GM12878 (cell line): ENCODE data around the gene KRTAP10-3. TPM values are rescaled to one million over a fixed set of nuclear protein-coding genes. Genes with fewer than 3 reads are reported as not detected.

ENCODE experiments used
- ATAC-seq: fragments of 200-7000 bp; cut with Tn5 transposase; 3 replicates; pipeline ENCODE4 v1.9.1; 2020; ENCODE audit warnings: mild to moderate bottlenecking, moderate library complexity
- BruUV-seq: library from RNA; stranded (reverse); fragments of 400-500 nt; replicated peaks from 2 replicates; lab custom pipeline; 2021; lab: Mats Ljungman, UMichigan
- CTCF ChIA-PET: fragments of 300-600 bp; sonication (Branson Sonifier 250); formaldehyde crosslinking; extraction: SDS; loops from one replicate; lab custom pipeline; 2021; ENCODE audit warnings: inconsistent platforms; lab: Yijun Ruan, JAX
- POLR2A ChIA-PET: fragments of 350-600 bp; formaldehyde crosslinking; extraction: SDS; loops from one replicate; lab custom pipeline; 2021; ENCODE audit warnings: inconsistent platforms; lab: Charles Lee
- RAD21 ChIA-PET: fragments of 300-600 bp; sonication (Branson Sonifier 250); formaldehyde crosslinking; loops from one replicate; lab custom pipeline; 2023; ENCODE audit warnings: antibody characterized with exemption; ENCODE audit not compliant: unreplicated experiment; lab: Charles Lee
- SMC1A ChIA-PET: fragments of 300-600 bp; sonication (Branson Sonifier 250); formaldehyde crosslinking; loops from one replicate; lab custom pipeline; 2023; ENCODE audit not compliant: unreplicated experiment, uncharacterized antibody; lab: Charles Lee
- DNase-seq: peaks from one replicate; pipeline ENCODE4 v3.0.0-alpha.2; 2011; ENCODE audit warnings: low read depth, low spot score
- FAIRE-seq: peaks from 3 replicates; lab custom pipeline; 2011; peaks lifted over from hg19 to GRCh38; lab: Jason Lieb, UNC
- H2AFZ ChIP-seq: 2 replicates; pipeline ENCODE4 v1.6.0; 2011; ENCODE audit warnings: low read depth, low read length, control low read depth; ENCODE audit not compliant: control insufficient read depth
- H3K27ac ChIP-seq: 2 replicates; pipeline ENCODE4 v1.5.1; 2011; ENCODE audit warnings: control low read depth; ENCODE audit not compliant: control insufficient read depth, insufficient read depth
- H3K27me3 ChIP-seq, 2 experiments: replicated peaks in 1 of 2; 2 replicates each; pipeline versions ENCODE4 v1.6.0 to v1.6.1; 2011; ENCODE audit warnings: low read length in 1 of 2; ENCODE audit not compliant: control insufficient read depth in 2 of 2, insufficient read depth in 2 of 2
- H3K36me3 ChIP-seq, 2 experiments: 2 replicates each; pipeline ENCODE4 v1.5.1; 2011; ENCODE audit warnings: low read length in 1 of 2; ENCODE audit not compliant: control insufficient read depth in 2 of 2, insufficient read depth in 2 of 2
- H3K4me1 ChIP-seq: 2 replicates; pipeline ENCODE4 v1.6.1; 2011; ENCODE audit warnings: mild to moderate bottlenecking, low read length, moderate library complexity, mixed read lengths; ENCODE audit not compliant: control insufficient read depth, insufficient read depth
- H3K4me2 ChIP-seq: 2 replicates; pipeline ENCODE4 v1.6.0; 2011; ENCODE audit warnings: control low read depth; ENCODE audit not compliant: control insufficient read depth, insufficient read depth
- H3K4me3 ChIP-seq: fragments of 200-600 bp; sonication (generic); 2 replicates; pipeline ENCODE4 v1.5.1; 2016
- H3K79me2 ChIP-seq: 2 replicates; pipeline ENCODE4 v1.6.0; 2011; ENCODE audit warnings: low read length; ENCODE audit not compliant: control insufficient read depth, insufficient read depth
- H3K9ac ChIP-seq: 2 replicates; pipeline ENCODE4 v1.8.0; 2011; ENCODE audit warnings: low read length, control low read depth, mixed read lengths; ENCODE audit not compliant: control insufficient read depth, insufficient read depth
- H3K9me3 ChIP-seq: replicated peaks from 3 replicates; pipeline ENCODE4 v1.5.1; 2011; ENCODE audit warnings: mild to moderate bottlenecking, low read length; ENCODE audit not compliant: control insufficient read depth, insufficient read depth
- H4K20me1 ChIP-seq: 2 replicates; pipeline ENCODE4 v1.6.0; 2011; ENCODE audit not compliant: control insufficient read depth, insufficient read depth
- CBX3 ChIP-seq: fragments of 200-600 bp; sonication (generic); IDR thresholded peaks from 2 replicates; pipeline ENCODE4 v1.6.1; 2016; ENCODE audit warnings: low read depth, borderline replicate concordance
- EP300 ChIP-seq, 2 experiments: fragments of 150-350 bp in 1 of 2; IDR thresholded peaks; 2 replicates each; pipeline ENCODE4 v1.6.1; 2011 to 2012; ENCODE audit warnings: low read depth in 2 of 2, low read length in 2 of 2, borderline replicate concordance in 1 of 2, improper control_type of control experiment in 1 of 2, inconsistent platforms in 1 of 2; ENCODE audit not compliant: control insufficient read depth in 1 of 2
- POLR2AphosphoS5 ChIP-seq: IDR thresholded peaks from 2 replicates; pipeline ENCODE4 v1.6.1; 2011; ENCODE audit warnings: mild to moderate bottlenecking, low read length, inconsistent platforms
- SREBF2 ChIP-seq: IDR thresholded peaks from 2 replicates; pipeline ENCODE4 v1.6.1; 2012; ENCODE audit warnings: mild to moderate bottlenecking, low read length
- WGBS: methylation state at CpG from one replicate; pipeline ENCODE4 v1.1.6; 2016; ENCODE audit warnings: low lambda C conversion rate; ENCODE audit not compliant: insufficient replicate concordance, insufficient coverage; ENCODE audit errors: missing lambda C conversion rate; 5-methylcytosine and 5-hydroxymethylcytosine counted together
- in situ Hi-C: fragments of 300-500 bp; cut with MboI; formaldehyde crosslinking; loops from 9 replicates; pipeline ENCODE4 v1.14.3; 2018; ENCODE audit warnings: mixed read lengths
- intact Hi-C: fragments of 100-400 bp; cut with micrococcal nuclease; formaldehyde crosslinking; loops from one replicate; pipeline ENCODE4 v1.14.2; 2022; ENCODE audit not compliant: unreplicated experiment
- polyA plus RNA-seq, 11 experiments: library from polyadenylated mRNA; depleted of rRNA in 4 of 11; unstranded in 6 of 11; stranded (reverse) in 5 of 11; fragments of >200 nt; fragmentation: Nextera tagmentation in 4 of 11; fragmentation: Illumina TruSeq in 1 of 11; extraction: Ambion mirVana in 4 of 11; extraction: Trizol in 1 of 11; gene quantifications; 1 replicate in 1 of 11; 2 replicates in 10 of 11; pipeline versions ENCODE4 v1.2.1 to v1.2.3, GENCODE V29; 2011 to 2016; ENCODE audit warnings: inconsistent platforms in 2 of 11, missing spikeins in 2 of 11, low read depth in 1 of 11
- total RNA-seq, 4 experiments: library from RNA; depleted of rRNA in 3 of 4; stranded (reverse); fragments of >200 nt in 3 of 4; fragmentation: Illumina TruSeq in 1 of 4; extraction: Trizol in 1 of 4; gene quantifications; 2 replicates each; pipeline versions ENCODE4 v1.2.1 to v1.2.3, GENCODE V29; 2013 to 2021

Gene KRTAP10-3
- total and polyA plus RNA-seq, 10 of the 15 experiments (the other 5 are each of a cell fraction or from before 2014, with no cell fraction given), result not detected

- DNase-seq (no peak), ATAC-seq (no peak), FAIRE-seq (no peak)
- SMC1A ChIA-PET, result no interaction called here
- RAD21 ChIA-PET, result no interaction called here
- POLR2A ChIA-PET, result no interaction called here
- Histone ChIP-seq H3K79me2 (no peaks in the 10 kb centered on the region), H3K36me3 (no peaks in the 10 kb centered on the region), H3K27ac (no peak overlapping the region), H3K4me1 (no peaks in the 10 kb centered on the region), H3K27me3 (no peaks in the 10 kb centered on the region), H3K4me2 (no peak overlapping the region), H3K9ac (no peak overlapping the region), H2AFZ (no peak overlapping the region), H3K9me3 (no peaks in the 10 kb centered on the region), H4K20me1 (no peaks in the 10 kb centered on the region), H3K4me3 (no peak overlapping the region)
- BruUV-seq, result no TSS peak
- TF ChIP-seq CBX3 (no peak), SREBF2 (no peak)
- in situ Hi-C loops, result no loop called here
- WGBS, result 34% methylated on average over 10 of the region's 10 CpGs
- CTCF ChIA-PET, result no interaction called here
- intact Hi-C loops, result no loop called here
Observed at GRCh38 chr21:44590311-44590721, 31.7 kb upstream of the KRTAP10-3 start.

GRCh38 chr21:44589586-44590305 is 31.2 kb upstream of the KRTAP10-3 start:
- ATAC-seq, result no peak
- CTCF ChIA-PET, result no interaction called here

More at GRCh38 chr21:44589586-44590305, 31.2 kb upstream of the KRTAP10-3 start:
- no peak for TF ChIP-seq POLR2AphosphoS5
- TF ChIP-seq EP300 (IDR thresholded peaks at IDR 0.05; ENCODE audit: borderline replicate concordance in 1 of 2, control insufficient read depth in 1 of 2, low read depth in 2 of 2, low read length in 2 of 2), result no peak
- TF ChIP-seq, all 136 proteins: peak for 0
- BruUV-seq, result no TSS peak
- DNase-seq (no peak), FAIRE-seq (no peak)
- Histone ChIP-seq H3K9ac (no peak overlapping the region), H3K27ac (no peak overlapping the region), H3K79me2 (no peaks in the 10 kb centered on the region), H3K9me3 (no peaks in the 10 kb centered on the region), H3K36me3 (no peaks in the 10 kb centered on the region), H3K4me2 (no peak overlapping the region), H2AFZ (no peak overlapping the region), H3K27me3 (no peaks in the 10 kb centered on the region), H3K4me1 (no peaks in the 10 kb centered on the region), H3K4me3 (no peak overlapping the region), H4K20me1 (no peaks in the 10 kb centered on the region)
- SMC1A ChIA-PET, result no interaction called here
- RAD21 ChIA-PET, result no interaction called here
- intact Hi-C loops (no loop called here), in situ Hi-C loops (no loop called here)
- WGBS, result 46% methylated on average over 21 of the region's 24 CpGs
- POLR2A ChIA-PET, result no interaction called here
